GM23338 (cell line): ENCODE results near the gene EGF. TPM values are rescaled to one million over a fixed set of nuclear protein-coding genes. Genes with fewer than 3 reads are reported as not detected.

ENCODE experiments used
- ATAC-seq: fragments of 200-7000 bp; cut with Tn5 transposase; 3 replicates; pipeline ENCODE4 v1.9.1; 2020
- DNase-seq: peaks from one replicate; pipeline ENCODE4 v3.0.0-alpha.2; 2015; ENCODE audit warnings: low spot score
- H2AFZ ChIP-seq: fragments of 200-600 bp; sonication (generic); 2 replicates; pipeline ENCODE4 v1.8.0; 2016; ENCODE audit warnings: antibody characterized with exemption, mild to moderate bottlenecking, moderate library complexity
- H3F3A ChIP-seq: fragments of 200-600 bp; sonication (generic); replicated peaks from 2 replicates; pipeline ENCODE4 v1.8.0; 2017; ENCODE audit warnings: antibody characterized with exemption, mixed run types, low read depth
- H3K27ac ChIP-seq: fragments of 200-600 bp; sonication (generic); 2 replicates; pipeline ENCODE4 v1.6.1; 2016; ENCODE audit warnings: low read depth
- H3K27me3 ChIP-seq: fragments of 200-600 bp; sonication (generic); 2 replicates; pipeline ENCODE4 v1.8.0; 2016; ENCODE audit warnings: mild to moderate bottlenecking, mixed run types, moderate library complexity; ENCODE audit not compliant: insufficient read depth
- H3K36me3 ChIP-seq: fragments of 200-600 bp; sonication (generic); 2 replicates; pipeline ENCODE4 v1.8.0; 2016; ENCODE audit warnings: mild to moderate bottlenecking; ENCODE audit not compliant: insufficient read depth
- H3K4me1 ChIP-seq: fragments of 200-600 bp; sonication (generic); 2 replicates; pipeline ENCODE4 v1.8.0; 2016; ENCODE audit warnings: mild to moderate bottlenecking, moderate library complexity; ENCODE audit not compliant: insufficient read depth
- H3K4me2 ChIP-seq: fragments of 200-600 bp; sonication (generic); 2 replicates; pipeline ENCODE4 v1.7.1; 2017; ENCODE audit warnings: mixed run types
- H3K4me3 ChIP-seq: fragments of 200-600 bp; sonication (generic); 2 replicates; pipeline ENCODE4 v1.6.1; 2016; ENCODE audit warnings: mixed run types
- H3K79me2 ChIP-seq: fragments of 200-600 bp; sonication (generic); replicated peaks from 2 replicates; pipeline ENCODE4 v1.8.0; 2017; ENCODE audit warnings: mild to moderate bottlenecking; ENCODE audit not compliant: insufficient read depth
- H3K9me2 ChIP-seq: fragments of 200-600 bp; sonication (generic); 2 replicates; pipeline ENCODE4 v1.8.0; 2017; ENCODE audit not compliant: insufficient read depth
- H4K20me1 ChIP-seq: fragments of 200-600 bp; sonication (generic); replicated peaks from 2 replicates; pipeline ENCODE4 v1.8.0; 2017; ENCODE audit warnings: mild to moderate bottlenecking; ENCODE audit not compliant: insufficient read depth
- H3K27ac Mint-ChIP-seq: 2 replicates; pipeline ENCODE4 v1.8.0; 2020; ENCODE audit warnings: inconsistent platforms, mild to moderate bottlenecking, moderate library complexity, mixed read lengths
- H3K27me3 Mint-ChIP-seq: 3 replicates; pipeline ENCODE4 v1.8.0; 2022; ENCODE audit warnings: low read depth, mild to moderate bottlenecking, moderate library complexity, mixed read lengths, inconsistent platforms; ENCODE audit not compliant: insufficient read depth, poor library complexity
- H3K36me3 Mint-ChIP-seq: 3 replicates; pipeline ENCODE4 v1.8.0; 2021; ENCODE audit warnings: low read depth, mild to moderate bottlenecking, inconsistent platforms, moderate library complexity, mixed read lengths
- H3K4me1 Mint-ChIP-seq: 3 replicates; pipeline ENCODE4 v1.8.0; 2020; ENCODE audit warnings: mild to moderate bottlenecking, inconsistent platforms, mixed read lengths
- H3K4me3 Mint-ChIP-seq: 3 replicates; pipeline ENCODE4 v1.8.0; 2021; ENCODE audit warnings: moderate library complexity, mild to moderate bottlenecking, inconsistent platforms, mixed read lengths
- H3K9me3 Mint-ChIP-seq: 3 replicates; pipeline ENCODE4 v1.8.0; 2020; ENCODE audit warnings: moderate library complexity, mild to moderate bottlenecking, inconsistent platforms, mixed read lengths
- CREB1 ChIP-seq: fragments of 250-450 bp; sonication (Bioruptor Pico); IDR thresholded peaks from 2 replicates; pipeline ENCODE4 v1.5.0; 2020; ENCODE audit warnings: low read depth, mild to moderate bottlenecking, moderate library complexity
- EZH2 ChIP-seq: fragments of 200-600 bp; sonication (generic); IDR thresholded peaks from one replicate; pipeline ENCODE4 v1.8.0; 2017; ENCODE audit warnings: antibody characterized with exemption, mild to moderate bottlenecking, low read depth; ENCODE audit not compliant: unreplicated experiment
- JUNB ChIP-seq: IDR thresholded peaks from one replicate; pipeline ENCODE4 v1.6.1; 2016; ENCODE audit warnings: antibody characterized with exemption; ENCODE audit not compliant: unreplicated experiment
- NANOG ChIP-seq: IDR thresholded peaks from 2 replicates; pipeline ENCODE4 v1.6.1; 2016; ENCODE audit warnings: antibody characterized with exemption, borderline replicate concordance
- STAT1 ChIP-seq: IDR thresholded peaks from one replicate; pipeline ENCODE4 v1.6.1; 2016; ENCODE audit warnings: antibody characterized with exemption; ENCODE audit not compliant: unreplicated experiment
- ZNF331 ChIP-seq: fragments of 250-450 bp; sonication (Bioruptor Pico); IDR thresholded peaks from 2 replicates; pipeline ENCODE4 v1.5.0; 2020; ENCODE audit warnings: low read depth, mild to moderate bottlenecking, moderate library complexity
- polyA plus RNA-seq: library from polyadenylated mRNA; unstranded; fragments of >200 nt; fragmentation: Nextera tagmentation; extraction: Ambion mirVana; gene quantifications from 2 replicates; pipeline ENCODE4 v1.2.1, GENCODE V29; 2016
- total RNA-seq: library from RNA; depleted of rRNA; stranded (reverse); fragments of >200 nt; shearing (Covaris generic); gene quantifications from 2 replicates; pipeline ENCODE4 v1.2.3, GENCODE V29; 2014
- TF ChIP-seq, protein P1 (sequence below): fragments of 250-450 bp; sonication (Bioruptor Pico); IDR thresholded peaks from 2 replicates; pipeline ENCODE4 v1.5.0; 2020; ENCODE audit warnings: mild to moderate bottlenecking, moderate library complexity
- TF ChIP-seq, protein P2 (sequence below): IDR thresholded peaks from one replicate; pipeline ENCODE4 v1.6.1; 2018; ENCODE audit warnings: antibody characterized with exemption; ENCODE audit not compliant: unreplicated experiment
- TF ChIP-seq, protein P3 (sequence below), 2 experiments: fragments of 200-600 bp in 1 of 2; sonication (generic) in 1 of 2; conservative IDR thresholded peaks; 2 replicates each; pipeline versions ENCODE4 v1.5.1 to v1.6.1; 2016 to 2017; ENCODE audit warnings: antibody characterized with exemption in 2 of 2, low read depth in 2 of 2, mild to moderate bottlenecking in 2 of 2, moderate library complexity in 1 of 2

The EGF gene
- total and polyA plus RNA-seq, 2 experiments from 2014 or later: 1.4 to 3.0 TPM

DNA sequence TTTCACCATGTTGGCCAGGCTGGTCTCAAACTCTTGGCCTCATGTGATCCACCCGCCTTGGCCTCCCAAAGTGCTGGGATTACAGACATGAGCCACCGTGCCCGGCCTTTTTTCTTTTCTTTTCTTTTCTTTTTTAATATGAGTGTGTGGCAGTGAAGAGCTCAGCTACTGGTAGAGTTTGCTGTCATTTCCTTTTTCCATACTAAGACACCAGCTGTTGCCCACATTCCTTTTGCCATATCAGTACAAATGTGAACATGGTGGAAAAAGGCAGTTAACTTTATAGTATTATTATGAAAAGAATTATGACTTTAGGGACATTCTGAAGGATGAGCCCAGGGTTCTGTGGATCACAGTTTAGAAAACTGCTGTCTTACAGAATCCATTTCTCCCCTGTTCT is 69.8 kb downstream of the EGF start (continued):
- TF ChIP-seq, protein P1, sequence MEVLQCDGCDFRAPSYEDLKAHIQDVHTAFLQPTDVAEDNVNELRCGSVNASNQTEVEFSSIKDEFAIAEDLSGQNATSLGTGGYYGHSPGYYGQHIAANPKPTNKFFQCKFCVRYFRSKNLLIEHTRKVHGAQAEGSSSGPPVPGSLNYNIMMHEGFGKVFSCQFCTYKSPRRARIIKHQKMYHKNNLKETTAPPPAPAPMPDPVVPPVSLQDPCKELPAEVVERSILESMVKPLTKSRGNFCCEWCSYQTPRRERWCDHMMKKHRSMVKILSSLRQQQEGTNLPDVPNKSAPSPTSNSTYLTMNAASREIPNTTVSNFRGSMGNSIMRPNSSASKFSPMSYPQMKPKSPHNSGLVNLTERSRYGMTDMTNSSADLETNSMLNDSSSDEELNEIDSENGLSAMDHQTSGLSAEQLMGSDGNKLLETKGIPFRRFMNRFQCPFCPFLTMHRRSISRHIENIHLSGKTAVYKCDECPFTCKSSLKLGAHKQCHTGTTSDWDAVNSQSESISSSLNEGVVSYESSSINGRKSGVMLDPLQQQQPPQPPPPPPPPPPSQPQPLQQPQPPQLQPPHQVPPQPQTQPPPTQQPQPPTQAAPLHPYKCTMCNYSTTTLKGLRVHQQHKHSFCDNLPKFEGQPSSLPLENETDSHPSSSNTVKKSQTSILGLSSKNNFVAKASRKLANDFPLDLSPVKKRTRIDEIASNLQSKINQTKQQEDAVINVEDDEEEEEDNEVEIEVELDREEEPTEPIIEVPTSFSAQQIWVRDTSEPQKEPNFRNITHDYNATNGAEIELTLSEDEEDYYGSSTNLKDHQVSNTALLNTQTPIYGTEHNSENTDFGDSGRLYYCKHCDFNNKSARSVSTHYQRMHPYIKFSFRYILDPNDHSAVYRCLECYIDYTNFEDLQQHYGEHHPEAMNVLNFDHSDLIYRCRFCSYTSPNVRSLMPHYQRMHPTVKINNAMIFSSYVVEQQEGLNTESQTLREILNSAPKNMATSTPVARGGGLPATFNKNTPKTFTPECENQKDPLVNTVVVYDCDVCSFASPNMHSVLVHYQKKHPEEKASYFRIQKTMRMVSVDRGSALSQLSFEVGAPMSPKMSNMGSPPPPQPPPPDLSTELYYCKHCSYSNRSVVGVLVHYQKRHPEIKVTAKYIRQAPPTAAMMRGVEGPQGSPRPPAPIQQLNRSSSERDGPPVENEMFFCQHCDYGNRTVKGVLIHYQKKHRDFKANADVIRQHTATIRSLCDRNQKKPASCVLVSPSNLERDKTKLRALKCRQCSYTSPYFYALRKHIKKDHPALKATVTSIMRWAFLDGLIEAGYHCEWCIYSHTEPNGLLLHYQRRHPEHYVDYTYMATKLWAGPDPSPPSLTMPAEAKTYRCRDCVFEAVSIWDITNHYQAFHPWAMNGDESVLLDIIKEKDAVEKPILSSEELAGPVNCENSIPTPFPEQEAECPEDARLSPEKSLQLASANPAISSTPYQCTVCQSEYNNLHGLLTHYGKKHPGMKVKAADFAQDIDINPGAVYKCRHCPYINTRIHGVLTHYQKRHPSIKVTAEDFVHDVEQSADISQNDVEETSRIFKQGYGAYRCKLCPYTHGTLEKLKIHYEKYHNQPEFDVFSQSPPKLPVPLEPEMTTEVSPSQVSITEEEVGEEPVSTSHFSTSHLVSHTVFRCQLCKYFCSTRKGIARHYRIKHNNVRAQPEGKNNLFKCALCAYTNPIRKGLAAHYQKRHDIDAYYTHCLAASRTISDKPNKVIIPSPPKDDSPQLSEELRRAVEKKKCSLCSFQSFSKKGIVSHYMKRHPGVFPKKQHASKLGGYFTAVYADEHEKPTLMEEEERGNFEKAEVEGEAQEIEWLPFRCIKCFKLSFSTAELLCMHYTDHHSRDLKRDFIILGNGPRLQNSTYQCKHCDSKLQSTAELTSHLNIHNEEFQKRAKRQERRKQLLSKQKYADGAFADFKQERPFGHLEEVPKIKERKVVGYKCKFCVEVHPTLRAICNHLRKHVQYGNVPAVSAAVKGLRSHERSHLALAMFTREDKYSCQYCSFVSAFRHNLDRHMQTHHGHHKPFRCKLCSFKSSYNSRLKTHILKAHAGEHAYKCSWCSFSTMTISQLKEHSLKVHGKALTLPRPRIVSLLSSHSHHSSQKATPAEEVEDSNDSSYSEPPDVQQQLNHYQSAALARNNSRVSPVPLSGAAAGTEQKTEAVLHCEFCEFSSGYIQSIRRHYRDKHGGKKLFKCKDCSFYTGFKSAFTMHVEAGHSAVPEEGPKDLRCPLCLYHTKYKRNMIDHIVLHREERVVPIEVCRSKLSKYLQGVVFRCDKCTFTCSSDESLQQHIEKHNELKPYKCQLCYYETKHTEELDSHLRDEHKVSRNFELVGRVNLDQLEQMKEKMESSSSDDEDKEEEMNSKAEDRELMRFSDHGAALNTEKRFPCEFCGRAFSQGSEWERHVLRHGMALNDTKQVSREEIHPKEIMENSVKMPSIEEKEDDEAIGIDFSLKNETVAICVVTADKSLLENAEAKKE (CRISPR knock-in tag): no peak
- TF ChIP-seq STAT1: no peak
- no peak for TF ChIP-seq CREB1
- no peak for TF ChIP-seq NANOG
- TF ChIP-seq ZNF331: no peak

DNA sequence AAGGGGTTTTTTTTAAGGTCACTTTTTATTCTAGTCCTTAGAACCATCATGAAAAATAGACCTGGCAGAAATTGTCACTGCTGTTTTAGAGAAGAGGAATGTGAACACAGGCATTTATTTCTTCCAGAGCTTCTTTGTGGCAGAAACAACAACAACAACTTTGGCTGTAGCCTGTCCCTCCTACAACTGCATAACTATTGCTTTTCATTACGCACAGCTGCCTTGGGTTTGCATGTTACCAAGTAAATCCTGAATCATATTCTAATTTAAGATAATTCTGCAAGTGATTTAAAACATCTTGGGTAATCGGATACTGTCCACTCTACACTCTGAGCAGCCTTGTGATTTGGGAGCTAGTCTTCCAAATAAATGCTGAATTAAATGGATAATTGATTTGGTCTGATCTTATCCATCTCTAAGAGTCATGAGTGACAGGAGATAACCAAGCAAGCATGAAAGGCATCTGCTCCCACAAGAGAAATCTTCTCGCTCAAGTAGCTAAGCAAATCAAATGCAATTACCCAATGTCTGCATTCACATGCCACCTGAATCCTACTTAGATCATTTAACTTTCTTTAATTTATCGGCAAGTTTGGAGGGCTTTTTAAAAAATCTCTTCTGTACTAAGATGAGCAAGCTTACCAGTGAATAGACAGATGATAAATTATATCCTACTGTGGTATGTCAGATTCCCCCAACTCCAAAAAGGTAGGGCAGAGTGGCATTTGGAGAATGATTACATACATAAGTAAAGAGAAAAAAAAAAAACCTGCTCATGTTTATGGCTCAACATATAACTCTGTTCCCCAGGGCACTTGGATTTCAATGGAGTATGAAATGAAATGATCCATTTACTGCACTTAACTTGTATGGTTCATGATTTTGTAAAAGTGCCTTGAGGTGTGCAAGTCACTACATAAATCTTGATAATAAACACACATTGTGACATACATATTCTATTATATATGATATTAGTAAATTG is 73.6 kb downstream of the EGF start:
- Histone ChIP-seq H3K4me2 (no peak overlapping the region), H2AFZ (no peak overlapping the region), H3K79me2 (no peaks in the 10 kb centered on the region), H3F3A (no peaks in the 10 kb centered on the region), H3K4me1 (no peaks in the 10 kb centered on the region), H3K27me3 (no peaks in the 10 kb centered on the region), H3K9me2 (no peaks in the 10 kb centered on the region), H3K27ac (no peak overlapping the region), H3K4me3 (no peak overlapping the region), H4K20me1 (no peaks in the 10 kb centered on the region), H3K36me3 (no peaks in the 10 kb centered on the region)
- ATAC-seq (no peak), DNase-seq (no peak)
- Mint-ChIP-seq H3K36me3 (no peaks in the 10 kb centered on the region), H3K27ac (no peak overlapping the region), H3K9me3 (no peaks in the 10 kb centered on the region), H3K27me3 (no peaks in the 10 kb centered on the region), H3K4me1 (no peaks in the 10 kb centered on the region), H3K4me3 (no peak overlapping the region)
- TF ChIP-seq, protein P2, sequence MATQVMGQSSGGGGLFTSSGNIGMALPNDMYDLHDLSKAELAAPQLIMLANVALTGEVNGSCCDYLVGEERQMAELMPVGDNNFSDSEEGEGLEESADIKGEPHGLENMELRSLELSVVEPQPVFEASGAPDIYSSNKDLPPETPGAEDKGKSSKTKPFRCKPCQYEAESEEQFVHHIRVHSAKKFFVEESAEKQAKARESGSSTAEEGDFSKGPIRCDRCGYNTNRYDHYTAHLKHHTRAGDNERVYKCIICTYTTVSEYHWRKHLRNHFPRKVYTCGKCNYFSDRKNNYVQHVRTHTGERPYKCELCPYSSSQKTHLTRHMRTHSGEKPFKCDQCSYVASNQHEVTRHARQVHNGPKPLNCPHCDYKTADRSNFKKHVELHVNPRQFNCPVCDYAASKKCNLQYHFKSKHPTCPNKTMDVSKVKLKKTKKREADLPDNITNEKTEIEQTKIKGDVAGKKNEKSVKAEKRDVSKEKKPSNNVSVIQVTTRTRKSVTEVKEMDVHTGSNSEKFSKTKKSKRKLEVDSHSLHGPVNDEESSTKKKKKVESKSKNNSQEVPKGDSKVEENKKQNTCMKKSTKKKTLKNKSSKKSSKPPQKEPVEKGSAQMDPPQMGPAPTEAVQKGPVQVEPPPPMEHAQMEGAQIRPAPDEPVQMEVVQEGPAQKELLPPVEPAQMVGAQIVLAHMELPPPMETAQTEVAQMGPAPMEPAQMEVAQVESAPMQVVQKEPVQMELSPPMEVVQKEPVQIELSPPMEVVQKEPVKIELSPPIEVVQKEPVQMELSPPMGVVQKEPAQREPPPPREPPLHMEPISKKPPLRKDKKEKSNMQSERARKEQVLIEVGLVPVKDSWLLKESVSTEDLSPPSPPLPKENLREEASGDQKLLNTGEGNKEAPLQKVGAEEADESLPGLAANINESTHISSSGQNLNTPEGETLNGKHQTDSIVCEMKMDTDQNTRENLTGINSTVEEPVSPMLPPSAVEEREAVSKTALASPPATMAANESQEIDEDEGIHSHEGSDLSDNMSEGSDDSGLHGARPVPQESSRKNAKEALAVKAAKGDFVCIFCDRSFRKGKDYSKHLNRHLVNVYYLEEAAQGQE: no peak
- no peak for TF ChIP-seq STAT1
- TF ChIP-seq JUNB: no peak
- TF ChIP-seq EZH2: no peak
- no peak for TF ChIP-seq CREB1
- TF ChIP-seq, protein P3, sequence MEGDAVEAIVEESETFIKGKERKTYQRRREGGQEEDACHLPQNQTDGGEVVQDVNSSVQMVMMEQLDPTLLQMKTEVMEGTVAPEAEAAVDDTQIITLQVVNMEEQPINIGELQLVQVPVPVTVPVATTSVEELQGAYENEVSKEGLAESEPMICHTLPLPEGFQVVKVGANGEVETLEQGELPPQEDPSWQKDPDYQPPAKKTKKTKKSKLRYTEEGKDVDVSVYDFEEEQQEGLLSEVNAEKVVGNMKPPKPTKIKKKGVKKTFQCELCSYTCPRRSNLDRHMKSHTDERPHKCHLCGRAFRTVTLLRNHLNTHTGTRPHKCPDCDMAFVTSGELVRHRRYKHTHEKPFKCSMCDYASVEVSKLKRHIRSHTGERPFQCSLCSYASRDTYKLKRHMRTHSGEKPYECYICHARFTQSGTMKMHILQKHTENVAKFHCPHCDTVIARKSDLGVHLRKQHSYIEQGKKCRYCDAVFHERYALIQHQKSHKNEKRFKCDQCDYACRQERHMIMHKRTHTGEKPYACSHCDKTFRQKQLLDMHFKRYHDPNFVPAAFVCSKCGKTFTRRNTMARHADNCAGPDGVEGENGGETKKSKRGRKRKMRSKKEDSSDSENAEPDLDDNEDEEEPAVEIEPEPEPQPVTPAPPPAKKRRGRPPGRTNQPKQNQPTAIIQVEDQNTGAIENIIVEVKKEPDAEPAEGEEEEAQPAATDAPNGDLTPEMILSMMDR (conservative IDR thresholded peaks at IDR 0.05; ENCODE audit: low read depth in 2 of 2): no peak
